Sciatic nerve (tissue), 2 donors: ENCODE data around the gene ADAMTS16. TPM values are rescaled to one million over a fixed set of nuclear protein-coding genes. Genes with fewer than 3 reads are reported as not detected.

Experiments
- ATAC-seq: fragments of 200-7000 bp; cut with Tn5 transposase; one replicate; pipeline ENCODE4 v1.9.1; 2020; ENCODE audit warnings: mild to moderate bottlenecking, moderate library complexity
- DNase-seq: peaks from one replicate; pipeline ENCODE4 v3.0.0-alpha.2; 2020; ENCODE audit warnings: low spot score
- intact Hi-C: fragments of 100-400 bp; cut with DNase I; formaldehyde crosslinking; loops from one replicate; pipeline ENCODE4 v1.14.2; 2022
- total RNA-seq: library from RNA; stranded (reverse); fragmentation: NEBNext Ultra II Directional; extraction: Animal tissue kit (Norgen Biotek cat#: 25700); gene quantifications from one replicate; pipeline ENCODE4 v1.2.1, GENCODE V29; 2021
- donor health status: DM: no; HTN: no; CAD: no.
- donor health status: DM: no; HTN: no; CAD: no.

ADAMTS16 gene
- total RNA-seq, 1 donor from 2014 or later: 2.7 TPM

GRCh38 chr5:5297432-5298067 is 157.4 kb downstream of the ADAMTS16 start:
- ATAC-seq: no peak

GRCh38 chr5:5298068-5298633 is 158.0 kb downstream of the ADAMTS16 start:
- intact Hi-C loops: no loop called here
- DNase-seq: no peak
- no peak for ATAC-seq

More at GRCh38 chr5:5297432-5298067, 157.4 kb downstream of the ADAMTS16 start:
- intact Hi-C loops: no loop called here
- no peak for DNase-seq

- intact Hi-C loops: no loop called here
- no peak for ATAC-seq
- DNase-seq: no peak
These were observed 158.9 kb downstream of the ADAMTS16 start for GRCh38 chr5:5298841-5299541.

- DNase-seq (no peak), ATAC-seq (no peak)
- intact Hi-C loops: no loop called here
These were observed 161.0 kb downstream of the ADAMTS16 start for GRCh38 chr5:5301176-5301575.

- no peak for ATAC-seq
- DNase-seq: no peak
- intact Hi-C loops: no loop called here
These were observed 162.1 kb downstream of the ADAMTS16 start for GRCh38 chr5:5302201-5302600.

- ATAC-seq (no peak), DNase-seq (no peak)
- intact Hi-C loops: no loop called here
These were observed 163.1 kb downstream of the ADAMTS16 start for GRCh38 chr5:5303242-5303641.

GRCh38 chr5:5304361-5305020 is 164.4 kb downstream of the ADAMTS16 start:
- DNase-seq: no peak
- intact Hi-C loops: no loop called here
- ATAC-seq: peak; percentile 44

- intact Hi-C loops: no loop called here
- ATAC-seq (peak; percentile 39), DNase-seq (no peak)
These were observed 166.6 kb downstream of the ADAMTS16 start for GRCh38 chr5:5306696-5307095.

GRCh38 chr5:5308319-5308718 is 168.2 kb downstream of the ADAMTS16 start:
- no peak for ATAC-seq
- intact Hi-C loops: no loop called here
- no peak for DNase-seq

GRCh38 chr5:5309645-5310044 is 169.5 kb downstream of the ADAMTS16 start:
- ATAC-seq: no peak
- no peak for DNase-seq
- intact Hi-C loops: no loop called here

- DNase-seq (no peak), ATAC-seq (no peak)
- intact Hi-C loops: no loop called here
These were observed 173.0 kb downstream of the ADAMTS16 start for GRCh38 chr5:5313101-5313635.

- DNase-seq (no peak), ATAC-seq (no peak)
- intact Hi-C loops: no loop called here
These were observed 174.0 kb downstream of the ADAMTS16 start for GRCh38 chr5:5314166-5314565.

GRCh38 chr5:5314626-5315025 is 174.5 kb downstream of the ADAMTS16 start:
- no peak for ATAC-seq
- no peak for DNase-seq
- intact Hi-C loops: no loop called here

- ATAC-seq (no peak), DNase-seq (no peak)
- intact Hi-C loops: no loop called here
These were observed 175.2 kb downstream of the ADAMTS16 start for GRCh38 chr5:5315068-5315980.

- intact Hi-C loops: no loop called here
- no peak for DNase-seq
- no peak for ATAC-seq
These were observed 176.2 kb downstream of the ADAMTS16 start for GRCh38 chr5:5316334-5316733.

GRCh38 chr5:5317976-5318375 is 177.8 kb downstream of the ADAMTS16 start:
- no peak for DNase-seq
- intact Hi-C loops: no loop called here
- ATAC-seq: no peak

GRCh38 chr5:5318426-5319190 is 178.5 kb downstream of the ADAMTS16 start:
- intact Hi-C loops: no loop called here
- DNase-seq: no peak
- no peak for ATAC-seq
